PC-9 (cell line): ENCODE results near the gene DENND2A. TPM values are rescaled to one million over a fixed set of nuclear protein-coding genes. Genes with fewer than 3 reads are reported as not detected.

Source experiments
- BruUV-seq: library from RNA; stranded (reverse); fragments of 400-500 nt; replicated peaks from 2 replicates; lab custom pipeline; 2021; lab: Mats Ljungman, UMichigan
- CTCF ChIA-PET: fragments of 300-600 bp; sonication (Branson Sonifier 250); formaldehyde crosslinking; loops from one replicate; lab custom pipeline; 2022; ENCODE audit warnings: antibody characterized with exemption; lab: Charles Lee
- POLR2A ChIA-PET: fragments of 300-600 bp; sonication (Branson Sonifier 250); formaldehyde crosslinking; loops from one replicate; lab custom pipeline; 2022; ENCODE audit warnings: antibody characterized with exemption; ENCODE audit not compliant: unreplicated experiment; lab: Charles Lee
- DNase-seq, 2 experiments: peaks; one replicate each; pipeline versions ENCODE4 v3.0.0 to v3.0.0-alpha.2; 2015 to 2022; ENCODE audit warnings: mixed read lengths in 1 of 2
- H2AFZ ChIP-seq: fragments of 200-600 bp; sonication (generic); 2 replicates; pipeline ENCODE4 v1.8.1; 2017; ENCODE audit warnings: antibody characterized with exemption
- H3F3A ChIP-seq: fragments of 200-600 bp; sonication (generic); 2 replicates; pipeline ENCODE4 v1.8.1; 2017; ENCODE audit warnings: antibody characterized with exemption, mild to moderate bottlenecking, low read depth; ENCODE audit not compliant: insufficient read depth
- H3K27ac ChIP-seq: fragments of 200-600 bp; sonication (generic); 2 replicates; pipeline ENCODE4 v1.6.1; 2016; ENCODE audit warnings: mixed run types
- H3K27me3 ChIP-seq: fragments of 200-600 bp; sonication (generic); 2 replicates; pipeline ENCODE4 v1.6.1; 2016; ENCODE audit warnings: low read depth, mixed run types; ENCODE audit not compliant: insufficient read depth
- H3K36me3 ChIP-seq: fragments of 200-600 bp; sonication (generic); 2 replicates; pipeline ENCODE4 v1.6.1; 2016; ENCODE audit warnings: low read depth, mixed run types
- H3K4me1 ChIP-seq: fragments of 200-600 bp; sonication (generic); replicated peaks from 2 replicates; pipeline ENCODE4 v1.6.1; 2016; ENCODE audit warnings: mixed run types; ENCODE audit not compliant: insufficient read depth
- H3K4me2 ChIP-seq: fragments of 200-600 bp; sonication (generic); 2 replicates; pipeline ENCODE4 v1.6.1; 2017; ENCODE audit warnings: mixed run types
- H3K4me3 ChIP-seq: fragments of 200-600 bp; sonication (generic); 2 replicates; pipeline ENCODE4 v1.6.1; 2016; ENCODE audit warnings: mixed run types
- H3K79me2 ChIP-seq: fragments of 200-600 bp; sonication (generic); 2 replicates; pipeline ENCODE4 v1.6.1; 2017; ENCODE audit warnings: low read depth, mixed run types
- H3K9me2 ChIP-seq: fragments of 200-600 bp; sonication (generic); 2 replicates; pipeline ENCODE4 v1.8.1; 2017; ENCODE audit warnings: mild to moderate bottlenecking; ENCODE audit not compliant: insufficient read depth
- H3K9me3 ChIP-seq: fragments of 200-600 bp; sonication (generic); 2 replicates; pipeline ENCODE4 v1.8.1; 2016; ENCODE audit warnings: low read depth; ENCODE audit not compliant: insufficient read depth
- H4K20me1 ChIP-seq: fragments of 200-600 bp; sonication (generic); 2 replicates; pipeline ENCODE4 v1.8.1; 2017; ENCODE audit not compliant: insufficient read depth
- CTCF ChIP-seq: fragments of 200-600 bp; sonication (generic); conservative IDR thresholded peaks from 2 replicates; pipeline ENCODE4 v1.6.1; 2017; ENCODE audit warnings: mixed run types, antibody characterized with exemption, mild to moderate bottlenecking, moderate library complexity
- EZH2 ChIP-seq: fragments of 200-600 bp; sonication (generic); IDR thresholded peaks from 2 replicates; pipeline ENCODE4 v1.8.0; 2017; ENCODE audit warnings: antibody characterized with exemption, low read depth
- intact Hi-C: fragments of 100-400 bp; cut with micrococcal nuclease; formaldehyde crosslinking; loops from one replicate; pipeline ENCODE4 v1.10.0; 2022; ENCODE audit not compliant: unreplicated experiment
- total RNA-seq: library from RNA; stranded (reverse); gene quantifications from 2 replicates; pipeline ENCODE4 v1.2.3, GENCODE V29; 2021

DENND2A gene
- total RNA-seq, 1 experiment from 2014 or later: 4.2 TPM

- Histone ChIP-seq H3K27me3 (no peaks in the 10 kb centered on the region), H4K20me1 (no peaks in the 10 kb centered on the region), H3K27ac (no peak overlapping the region), H3K79me2 (no peaks in the 10 kb centered on the region), H3K36me3 (no peaks in the 10 kb centered on the region), H3K9me3 (no peaks in the 10 kb centered on the region), H3K9me2 (no peaks in the 10 kb centered on the region), H3K4me2 (no peak overlapping the region), H3K4me1 (peaks cover 19% of the 10 kb centered on the region), H2AFZ (no peak overlapping the region), H3F3A (peaks cover 22% of the 10 kb centered on the region; the same call in 1 of the 2 replicates), H3K4me3 (no peak overlapping the region)
- POLR2A ChIA-PET: no interaction called here
- BruUV-seq: no TSS peak
- TF ChIP-seq CTCF (no peak), EZH2 (no peak)
- CTCF ChIA-PET: no interaction called here
- intact Hi-C loops: loop anchor here (2.0 kb wide), 1 partner anchor 15 kb away; no protein-coding TSS in a partner anchor
- DNase-seq: no peak
Observed at GRCh38 chr7:140540136-140540777, 100.4 kb downstream of the DENND2A start.

- DNase-seq: no peak
- Histone ChIP-seq H3K27me3 (no peaks in the 10 kb centered on the region), H3F3A (peaks cover 22% of the 10 kb centered on the region; the same call in 1 of the 2 replicates), H3K9me3 (no peaks in the 10 kb centered on the region), H4K20me1 (no peaks in the 10 kb centered on the region), H3K79me2 (no peaks in the 10 kb centered on the region), H3K36me3 (no peaks in the 10 kb centered on the region), H3K4me2 (no peak overlapping the region), H3K27ac (no peak overlapping the region), H3K4me1 (peaks cover 19% of the 10 kb centered on the region), H2AFZ (no peak overlapping the region), H3K9me2 (no peaks in the 10 kb centered on the region), H3K4me3 (no peak overlapping the region)
- ChIA-PET CTCF (no interaction called here), POLR2A (no interaction called here)
- no peak for TF ChIP-seq CTCF
- TF ChIP-seq EZH2: no peak
- BruUV-seq: no TSS peak
- intact Hi-C loops: no loop called here
Observed at GRCh38 chr7:140539461-140539860, 101.2 kb downstream of the DENND2A start.

- BruUV-seq: no TSS peak
- intact Hi-C loops: no loop called here
- Histone ChIP-seq H3K79me2 (no peaks in the 10 kb centered on the region), H3F3A (peaks cover 22% of the 10 kb centered on the region; the same call in 1 of the 2 replicates), H3K4me3 (no peak overlapping the region), H3K4me1 (peaks cover 19% of the 10 kb centered on the region), H3K36me3 (no peaks in the 10 kb centered on the region), H3K4me2 (no peak overlapping the region), H2AFZ (no peak overlapping the region), H4K20me1 (no peaks in the 10 kb centered on the region), H3K9me2 (no peaks in the 10 kb centered on the region), H3K9me3 (no peaks in the 10 kb centered on the region), H3K27me3 (no peaks in the 10 kb centered on the region), H3K27ac (no peak overlapping the region)
- ChIA-PET CTCF (no interaction called here), POLR2A (interaction anchor here (0.9 kb wide), 1 partner anchor 94 kb away, joined by 3 read pairs; no protein-coding TSS in a partner anchor)
- DNase-seq: no peak
- TF ChIP-seq CTCF (no peak), EZH2 (no peak)
Observed at GRCh38 chr7:140537750-140538482, 102.7 kb downstream of the DENND2A start.
